Loucy (cell line): ENCODE data around the gene TIMM10.

ENCODE experiments used
- EZH2phosphoT487 ChIP-seq: fragments of 200-600 bp; IDR thresholded peaks from 2 replicates; pipeline ENCODE4 v1.6.1; 2018; ENCODE audit warnings: antibody characterized with exemption, mild to moderate bottlenecking, moderate library complexity, borderline replicate concordance
- TF ChIP-seq, protein P1 (sequence below): fragments of 200-600 bp; sonication (generic); conservative IDR thresholded peaks from 2 replicates; pipeline ENCODE4 v1.5.1; 2014; ENCODE audit warnings: mild to moderate bottlenecking, antibody characterized with exemption, low read length

DNA sequence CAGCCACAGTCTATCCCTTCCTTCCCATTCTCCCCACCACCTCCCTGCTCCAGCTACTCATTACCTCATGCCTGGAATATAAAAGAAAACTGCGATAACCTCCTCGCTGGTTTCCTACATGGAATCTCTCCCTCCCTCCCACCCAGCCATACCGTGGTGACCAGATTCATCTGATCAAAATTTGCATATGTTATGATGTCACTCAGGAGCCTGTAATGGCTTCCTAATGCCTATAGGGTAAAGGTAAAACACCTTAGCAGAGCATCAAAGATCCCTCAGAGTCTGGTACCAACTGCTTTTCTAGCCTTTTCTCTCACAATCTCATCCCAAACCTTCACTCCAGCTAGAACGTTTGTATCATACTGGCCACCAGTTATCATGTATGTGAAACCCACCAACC lies 50.6 kb downstream of the TIMM10 start:
- TF ChIP-seq, protein P1, sequence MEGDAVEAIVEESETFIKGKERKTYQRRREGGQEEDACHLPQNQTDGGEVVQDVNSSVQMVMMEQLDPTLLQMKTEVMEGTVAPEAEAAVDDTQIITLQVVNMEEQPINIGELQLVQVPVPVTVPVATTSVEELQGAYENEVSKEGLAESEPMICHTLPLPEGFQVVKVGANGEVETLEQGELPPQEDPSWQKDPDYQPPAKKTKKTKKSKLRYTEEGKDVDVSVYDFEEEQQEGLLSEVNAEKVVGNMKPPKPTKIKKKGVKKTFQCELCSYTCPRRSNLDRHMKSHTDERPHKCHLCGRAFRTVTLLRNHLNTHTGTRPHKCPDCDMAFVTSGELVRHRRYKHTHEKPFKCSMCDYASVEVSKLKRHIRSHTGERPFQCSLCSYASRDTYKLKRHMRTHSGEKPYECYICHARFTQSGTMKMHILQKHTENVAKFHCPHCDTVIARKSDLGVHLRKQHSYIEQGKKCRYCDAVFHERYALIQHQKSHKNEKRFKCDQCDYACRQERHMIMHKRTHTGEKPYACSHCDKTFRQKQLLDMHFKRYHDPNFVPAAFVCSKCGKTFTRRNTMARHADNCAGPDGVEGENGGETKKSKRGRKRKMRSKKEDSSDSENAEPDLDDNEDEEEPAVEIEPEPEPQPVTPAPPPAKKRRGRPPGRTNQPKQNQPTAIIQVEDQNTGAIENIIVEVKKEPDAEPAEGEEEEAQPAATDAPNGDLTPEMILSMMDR = no peak
- no peak for TF ChIP-seq EZH2phosphoT487
